Measurements from ENCODE around the gene MTHFD1L.

MTHFD1L gene

GRCh38 chr6:150907383-150907782 lies 41.9 kb downstream of the MTHFD1L start:
- no peak for TF ChIP-seq CTCF (IDR thresholded peaks at IDR 0.05; ENCODE audit: low read depth, low read length)
- DNase-seq (ENCODE audit: low read depth in 2 of 2): peak; percentile 14 to 35
- H3K4me3 ChIP-seq (replicated peaks in 1 of 2; ENCODE audit: low read depth in 2 of 2, low read length in 2 of 2): no peak overlapping the region

GRCh38 chr6:150908901-150909300 lies 43.4 kb downstream of the MTHFD1L start:
- TF ChIP-seq CTCF (IDR thresholded peaks at IDR 0.05; ENCODE audit: low read depth, low read length): no peak
- no peak overlapping the region for H3K4me3 ChIP-seq (replicated peaks in 1 of 2; ENCODE audit: low read depth in 2 of 2, low read length in 2 of 2)
- no peak for DNase-seq (ENCODE audit: low read depth in 2 of 2)

- TF ChIP-seq CTCF (IDR thresholded peaks at IDR 0.05; ENCODE audit: low read depth, low read length): no peak
- no peak for DNase-seq (ENCODE audit: low read depth in 2 of 2)
- no peak overlapping the region for H3K4me3 ChIP-seq (replicated peaks in 1 of 2; ENCODE audit: low read depth in 2 of 2, low read length in 2 of 2)
Observed at GRCh38 chr6:150910561-150910960, 45.1 kb downstream of the MTHFD1L start.

- no peak for DNase-seq (ENCODE audit: low read depth in 2 of 2)
- no peak overlapping the region for H3K4me3 ChIP-seq (replicated peaks in 1 of 2; ENCODE audit: low read depth in 2 of 2, low read length in 2 of 2)
- TF ChIP-seq CTCF (IDR thresholded peaks at IDR 0.05; ENCODE audit: low read depth, low read length): no peak
Observed at GRCh38 chr6:150914372-150914771, 48.9 kb downstream of the MTHFD1L start.

- TF ChIP-seq CTCF (IDR thresholded peaks at IDR 0.05; ENCODE audit: low read depth, low read length): no peak
- H3K4me3 ChIP-seq (replicated peaks in 1 of 2; ENCODE audit: low read depth in 2 of 2, low read length in 2 of 2): no peak overlapping the region
- peak in 1 of 2 donors; percentile 16 for DNase-seq (ENCODE audit: low read depth in 2 of 2)
Observed at GRCh38 chr6:150915131-150915879, 49.8 kb downstream of the MTHFD1L start.

- peak; percentile 88 to 89 for DNase-seq (ENCODE audit: low read depth in 2 of 2)
Observed at GRCh38 chr6:150915880-150916265, 50.4 kb downstream of the MTHFD1L start.

More at GRCh38 chr6:150915880-150916265, 50.4 kb downstream of the MTHFD1L start:
- TF ChIP-seq CTCF (IDR thresholded peaks at IDR 0.05; ENCODE audit: low read depth, low read length): no peak
- H3K4me3 ChIP-seq (replicated peaks in 1 of 2; ENCODE audit: low read depth in 2 of 2, low read length in 2 of 2): no peak overlapping the region
